Fibroblast of mammary gland (primary cell): ENCODE data around the gene PIGO.

ENCODE experiments used
- DNase-seq: peaks from one replicate; pipeline ENCODE4 v3.0.0-alpha.2; 2010; ENCODE audit warnings: low read depth
- H3K4me3 ChIP-seq: 2 replicates; pipeline ENCODE4 v1.5.1; 2011; ENCODE audit warnings: low read depth, mild to moderate bottlenecking, low read length, moderate library complexity; ENCODE audit not compliant: control insufficient read depth
- TF ChIP-seq, protein P1 (sequence below): conservative IDR thresholded peaks from 2 replicates; pipeline ENCODE4 v1.5.1; 2011; ENCODE audit warnings: low read depth, low read length, inconsistent platforms; ENCODE audit not compliant: control insufficient read depth, insufficient read depth

PIGO gene

DNA sequence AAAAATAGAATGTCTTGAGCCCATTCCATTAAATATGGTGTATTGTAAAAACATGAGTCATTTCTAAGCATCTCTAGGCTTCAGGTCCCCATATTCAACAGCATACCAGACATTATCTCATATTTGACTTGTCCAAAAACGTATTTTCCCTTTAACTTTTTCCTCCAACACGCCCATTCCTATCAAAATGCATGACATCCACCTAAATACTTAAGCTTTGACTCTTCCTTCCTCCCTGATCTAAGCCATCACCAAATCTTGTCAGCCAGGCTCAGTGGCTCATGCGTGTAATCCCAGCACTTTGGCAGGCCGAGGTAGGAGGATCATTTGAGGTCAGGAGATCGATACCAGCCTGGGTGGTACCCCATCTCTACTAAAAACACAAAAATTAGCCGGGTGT, 47.9 kb downstream of the PIGO start:
- DNase-seq = no peak
- TF ChIP-seq, protein P1, sequence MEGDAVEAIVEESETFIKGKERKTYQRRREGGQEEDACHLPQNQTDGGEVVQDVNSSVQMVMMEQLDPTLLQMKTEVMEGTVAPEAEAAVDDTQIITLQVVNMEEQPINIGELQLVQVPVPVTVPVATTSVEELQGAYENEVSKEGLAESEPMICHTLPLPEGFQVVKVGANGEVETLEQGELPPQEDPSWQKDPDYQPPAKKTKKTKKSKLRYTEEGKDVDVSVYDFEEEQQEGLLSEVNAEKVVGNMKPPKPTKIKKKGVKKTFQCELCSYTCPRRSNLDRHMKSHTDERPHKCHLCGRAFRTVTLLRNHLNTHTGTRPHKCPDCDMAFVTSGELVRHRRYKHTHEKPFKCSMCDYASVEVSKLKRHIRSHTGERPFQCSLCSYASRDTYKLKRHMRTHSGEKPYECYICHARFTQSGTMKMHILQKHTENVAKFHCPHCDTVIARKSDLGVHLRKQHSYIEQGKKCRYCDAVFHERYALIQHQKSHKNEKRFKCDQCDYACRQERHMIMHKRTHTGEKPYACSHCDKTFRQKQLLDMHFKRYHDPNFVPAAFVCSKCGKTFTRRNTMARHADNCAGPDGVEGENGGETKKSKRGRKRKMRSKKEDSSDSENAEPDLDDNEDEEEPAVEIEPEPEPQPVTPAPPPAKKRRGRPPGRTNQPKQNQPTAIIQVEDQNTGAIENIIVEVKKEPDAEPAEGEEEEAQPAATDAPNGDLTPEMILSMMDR = no peak
- H3K4me3 ChIP-seq = no peak overlapping the region

- no peak for DNase-seq
- no peak overlapping the region for H3K4me3 ChIP-seq
- TF ChIP-seq, protein P1 = no peak
Measured at GRCh38 chr9:35044071-35044470, 52.3 kb downstream of the PIGO start.

- H3K4me3 ChIP-seq = no peak overlapping the region
- TF ChIP-seq, protein P1 = no peak
- no peak for DNase-seq
Measured at GRCh38 chr9:35042891-35043545, 53.4 kb downstream of the PIGO start.

- DNase-seq = peak; percentile 60
- TF ChIP-seq, protein P1 = no peak
- no peak overlapping the region for H3K4me3 ChIP-seq
Measured at GRCh38 chr9:35042081-35042604, 54.2 kb downstream of the PIGO start.
